ENCODE results near the gene IRGC.

GRCh38 chr19:43721469-43722048 lies 5.7 kb downstream of the IRGC start:
- TF ChIP-seq CTCF (IDR thresholded peaks at IDR 0.05; ENCODE audit: insufficient read depth, low read length, poor library complexity, severe bottlenecking) (no peak), EZH2phosphoT487 (conservative IDR thresholded peaks at IDR 0.05; ENCODE audit: low read length) (no peak)

All from SU-DHL-6 (cell line).